Activated gamma-delta T cell treated with Interleukin-2 at 50 U/mL for 16 hours (primary cell): ENCODE results near the gene ATP6V0D1.
"Not testable (repeated sequence)": the region's sequence is repeated elsewhere in the genome, so short reads cannot be mapped to it uniquely, and the experiment has no call there.

ENCODE experiments used
- DNase-seq: peaks from one replicate; pipeline ENCODE4 v3.0.0-alpha.2; 2020

The ATP6V0D1 gene

DNA sequence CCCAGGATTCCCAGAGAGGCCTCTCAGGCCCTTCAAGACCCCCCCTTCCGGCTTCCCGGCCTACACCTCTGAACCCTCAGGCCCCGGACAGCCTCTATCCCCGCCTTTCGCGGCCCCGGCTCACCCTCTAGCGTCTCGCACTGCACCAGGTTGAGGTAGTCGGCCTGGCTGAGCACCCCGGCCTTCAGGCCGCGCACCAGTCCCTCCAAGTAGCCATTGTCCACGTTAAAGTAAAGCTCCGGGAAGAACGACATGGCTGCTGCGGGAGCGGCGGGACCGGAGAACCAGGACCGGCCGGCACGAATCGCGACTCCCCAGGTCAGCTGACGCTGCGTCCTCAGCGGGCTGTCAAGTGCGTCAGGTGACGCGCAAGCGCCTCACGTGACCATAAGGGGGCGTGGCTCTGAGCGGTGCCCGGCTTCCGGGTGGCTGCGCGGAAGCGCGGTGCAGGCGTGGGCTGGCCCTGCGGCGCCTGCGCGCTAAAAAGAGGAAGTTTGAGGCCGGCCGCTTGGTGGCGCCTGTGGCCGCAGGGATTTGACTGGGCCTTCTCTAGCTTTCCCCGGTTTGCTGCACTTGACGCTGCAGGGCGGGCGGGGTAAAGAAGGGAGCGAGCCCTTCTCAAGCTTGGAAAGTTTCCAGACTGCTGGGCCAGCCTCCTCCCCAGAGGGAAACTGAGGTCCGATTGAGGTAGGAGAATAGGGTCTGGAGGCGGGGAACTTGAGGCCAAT is at the start of gene ATP6V0D1:
Gene ATP6V0D1 (minus strand): TSS at position 325 of the 728 bp plus-strand sequence. CDS start 71 bp downstream, at position 254.
- peak; percentile 99 for DNase-seq

DNA sequence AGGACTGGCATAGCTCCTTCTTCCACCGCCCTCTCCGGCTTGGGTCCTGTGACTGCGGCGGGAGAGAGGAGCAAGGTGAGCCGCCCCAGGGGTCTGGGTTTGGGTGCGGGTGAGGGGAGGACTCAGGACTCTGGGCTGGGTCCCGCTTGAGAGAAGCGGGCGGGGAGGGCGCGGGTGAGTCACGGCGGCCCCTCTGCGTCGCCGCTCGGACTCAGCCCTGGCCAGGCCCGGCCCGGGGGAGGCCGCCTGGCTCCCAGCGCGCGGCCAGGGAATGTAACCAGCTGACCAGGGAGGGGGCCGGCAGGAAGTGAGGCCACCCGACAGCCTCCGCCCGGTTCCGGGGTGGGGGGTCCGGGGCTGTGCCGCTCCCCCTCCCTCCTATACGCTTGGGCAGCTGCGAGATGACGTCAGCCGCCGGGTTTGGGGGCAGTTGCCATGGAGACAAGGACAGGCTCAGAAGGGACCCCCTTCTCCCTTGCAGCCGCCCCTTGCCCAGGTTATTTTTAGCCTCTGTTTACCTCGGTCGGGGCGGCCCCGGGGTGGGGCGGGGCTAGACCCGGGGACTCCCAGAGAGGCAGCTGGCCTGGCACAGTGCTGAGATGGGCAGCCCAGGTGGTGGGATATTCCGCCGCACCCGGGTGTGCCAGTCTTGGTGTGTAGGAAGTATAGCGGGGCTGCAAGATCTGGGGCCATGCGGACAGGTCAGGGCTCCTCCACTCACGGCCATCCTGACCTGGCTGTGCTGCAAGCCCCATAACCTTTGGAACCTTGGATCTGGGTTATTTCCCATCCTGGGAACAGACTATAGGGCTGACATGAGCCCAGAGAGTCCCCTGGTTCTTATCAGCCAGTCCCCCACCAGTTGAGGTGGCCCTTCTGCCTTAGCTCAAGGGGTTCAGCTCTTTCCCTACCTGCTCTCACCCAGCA is 49.3 kb upstream of the ATP6V0D1 start:
- DNase-seq = no peak

DNA sequence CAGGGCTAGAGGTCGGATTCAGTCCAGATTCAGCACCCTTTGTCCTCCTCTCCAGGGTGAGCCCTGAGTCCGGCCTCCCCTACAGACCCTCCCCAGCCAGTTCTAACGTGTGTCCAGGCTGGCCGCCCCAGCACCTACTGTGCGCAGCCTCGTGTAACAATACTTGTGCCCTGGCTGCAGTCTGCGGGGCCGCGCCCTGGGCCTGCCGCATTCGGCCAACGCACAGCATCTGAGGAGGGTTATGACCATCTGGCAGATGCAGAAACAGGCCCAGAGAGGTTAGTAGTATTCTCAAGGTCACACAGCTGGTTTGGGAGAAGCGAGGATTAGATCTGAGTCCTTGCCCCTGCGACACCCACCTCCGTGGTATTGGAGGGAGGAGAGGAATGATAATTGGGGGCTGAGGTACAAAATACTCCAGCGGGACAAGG is 48.6 kb upstream of the ATP6V0D1 start:
- DNase-seq = no peak

DNA sequence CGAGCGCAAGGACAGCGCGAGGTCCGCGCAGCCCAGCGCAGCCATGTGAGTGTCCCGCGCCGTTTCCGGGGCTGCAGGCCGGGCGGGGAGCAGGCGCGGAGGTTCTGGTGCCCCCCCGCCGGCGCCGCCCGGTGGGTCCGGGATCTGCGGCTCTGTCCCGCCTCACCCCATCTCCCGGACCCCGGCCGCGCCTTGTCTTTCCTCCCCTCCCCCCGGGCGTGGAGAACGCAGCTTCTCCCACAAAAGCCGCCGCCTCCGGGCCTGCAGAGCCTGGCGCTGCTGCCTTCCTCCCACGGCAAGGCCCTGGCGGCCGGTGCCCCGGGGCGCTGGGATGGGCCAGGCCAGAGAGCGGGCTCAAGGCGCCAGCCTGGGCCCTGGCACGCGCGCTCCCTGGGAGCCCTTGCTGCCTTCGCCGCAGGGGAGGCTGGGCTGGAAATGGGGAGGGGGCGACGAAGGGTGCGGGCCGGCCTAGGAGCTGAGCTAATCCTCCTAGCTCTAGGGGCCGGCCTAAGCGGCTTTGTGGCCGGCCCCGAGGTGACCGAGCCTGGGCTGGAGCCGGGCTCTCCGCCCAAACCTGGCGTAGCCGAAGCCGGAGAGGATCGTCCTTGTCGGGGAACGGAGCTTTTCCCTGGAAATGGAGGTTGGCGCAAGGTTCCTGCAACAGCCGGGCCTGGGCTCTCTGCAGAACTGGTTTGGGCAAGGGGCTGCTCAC is 48.1 kb upstream of the ATP6V0D1 start:
- DNase-seq = no peak

DNA sequence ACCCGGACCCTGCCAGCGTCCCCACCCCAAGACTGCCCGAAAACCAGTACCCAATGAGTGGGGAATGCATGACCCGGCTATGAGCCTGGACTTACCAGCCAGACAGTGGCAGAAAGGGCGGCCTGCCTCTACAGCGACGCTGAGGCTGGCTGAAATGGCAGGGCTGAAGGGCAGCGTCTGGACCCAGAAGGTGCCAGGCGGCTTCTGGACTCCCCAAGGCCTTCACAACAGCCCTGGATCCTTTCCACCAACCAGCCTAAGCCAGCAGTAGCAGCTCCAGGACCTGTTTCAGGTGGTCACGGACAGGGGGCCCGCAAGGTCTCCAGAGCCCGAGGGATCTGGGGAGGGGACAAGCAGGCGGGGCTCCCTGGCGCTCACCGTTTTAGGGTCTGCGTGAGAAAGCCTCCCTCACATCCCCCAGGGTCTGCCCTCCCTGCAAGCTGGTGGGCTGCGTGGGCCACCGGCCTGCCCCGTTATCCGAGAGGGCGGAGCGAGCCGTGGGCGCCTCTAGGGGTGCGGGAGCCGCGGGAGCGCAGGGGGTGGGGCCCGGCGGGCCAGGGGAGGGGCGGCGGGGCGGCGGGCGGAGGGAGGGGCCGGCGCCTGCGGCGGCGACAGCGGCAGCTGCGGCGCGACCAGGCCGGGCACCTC is 47.4 kb upstream of the ATP6V0D1 start, which contains the start of gene RIPOR1:
Gene RIPOR1 (plus strand): TSS at position 608 of the 648 bp plus-strand sequence. CDS start 9,618 bp downstream, outside the sequence.
- DNase-seq = no peak

DNA sequence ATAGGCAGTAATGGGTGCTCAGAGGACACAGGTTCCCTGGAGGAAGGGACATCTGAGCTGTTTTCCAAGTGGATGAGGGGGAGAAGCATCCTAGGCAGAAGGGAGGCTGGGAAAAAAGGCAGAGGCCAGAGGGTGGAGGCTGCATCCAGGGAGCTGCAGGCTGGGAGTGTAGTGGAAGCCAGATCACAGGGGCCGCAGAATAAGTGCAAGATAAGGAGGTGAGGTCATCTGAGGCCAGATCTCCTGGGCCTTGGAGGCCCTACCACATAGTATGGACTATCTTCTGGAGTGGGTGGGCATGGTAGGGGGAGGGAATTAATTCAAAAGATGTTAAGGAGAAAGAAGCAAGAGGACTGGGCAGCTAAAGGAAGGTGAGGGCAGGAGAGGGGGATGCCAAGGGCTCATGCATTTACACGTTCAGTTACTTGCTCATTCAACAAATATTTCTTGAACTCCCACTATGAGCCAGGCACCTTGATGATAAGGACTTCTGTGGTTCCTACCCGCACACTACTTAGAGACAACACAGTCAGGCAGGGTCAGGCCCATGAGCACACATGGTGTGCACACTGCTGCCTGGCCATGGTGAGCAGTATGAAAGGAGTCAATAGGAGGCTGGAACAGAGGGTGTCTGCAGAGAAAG is 45.3 kb upstream of the ATP6V0D1 start:
- DNase-seq = no peak

DNA sequence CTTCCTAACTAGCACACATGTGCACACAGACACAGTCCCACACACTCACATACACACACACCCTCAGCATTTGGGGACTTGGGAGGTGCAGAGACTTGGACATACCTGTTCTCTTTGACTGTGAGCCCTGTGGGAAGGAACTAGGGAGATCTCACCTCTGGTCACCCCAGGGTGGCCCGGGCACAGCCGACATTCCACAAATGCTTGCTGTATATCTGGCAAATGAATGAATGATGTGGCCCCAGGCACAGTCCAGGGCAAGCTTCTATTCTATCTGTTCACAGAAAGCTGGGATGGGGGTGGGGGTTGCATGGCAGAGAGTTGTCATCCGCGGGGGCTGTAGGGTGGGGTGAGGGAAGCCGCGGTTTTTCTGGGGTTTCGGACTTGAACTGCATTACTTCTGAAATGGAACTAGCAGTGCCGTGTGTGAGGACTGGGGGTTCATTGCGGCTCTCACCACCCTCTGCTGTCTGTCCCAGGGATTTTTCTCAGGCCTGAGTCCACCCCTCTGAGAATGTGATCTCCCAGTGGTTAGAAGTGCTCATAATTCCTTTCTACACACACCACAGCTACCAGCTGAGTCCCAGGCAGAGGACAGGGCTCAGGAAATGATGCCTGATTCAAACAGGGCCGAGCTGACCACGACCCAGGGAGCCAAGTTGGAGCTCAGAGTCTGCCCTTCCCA is 44.4 kb upstream of the ATP6V0D1 start:
- no peak for DNase-seq

DNA sequence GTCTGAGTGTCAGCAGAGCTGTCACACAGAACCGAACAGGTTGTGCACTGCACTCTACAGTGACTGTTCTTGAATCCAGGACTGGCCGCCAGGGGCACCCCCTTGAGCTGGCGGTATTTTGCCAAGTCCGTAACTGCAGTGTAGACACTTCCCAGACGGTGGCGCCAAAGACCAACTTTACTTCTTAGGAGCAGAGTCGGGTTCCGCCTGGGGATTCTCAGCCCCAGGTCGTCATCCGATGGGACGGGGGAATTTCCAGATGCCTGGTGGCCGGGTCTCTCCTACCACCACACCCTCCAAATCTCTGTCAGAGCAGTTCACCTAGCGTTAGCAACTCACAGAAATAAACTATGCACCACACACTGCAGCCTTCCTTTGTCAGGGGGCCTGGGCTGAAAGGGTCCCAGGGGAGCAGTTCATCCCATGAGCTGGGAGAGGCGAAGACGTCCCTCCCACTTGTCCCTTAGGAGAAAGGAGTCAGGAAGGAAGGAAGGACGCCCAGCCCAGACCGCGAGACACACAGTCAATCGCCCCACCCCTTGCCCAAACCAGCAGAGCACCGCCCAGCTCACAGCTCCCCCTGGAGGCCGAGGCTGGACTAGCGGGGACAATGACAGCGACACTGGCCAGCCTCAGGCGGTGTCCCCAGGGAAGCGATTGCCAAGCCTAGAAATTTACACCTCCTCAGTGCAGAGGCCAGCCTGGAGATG is 40.3 kb upstream of the ATP6V0D1 start:
- peak; percentile 98 for DNase-seq

DNA sequence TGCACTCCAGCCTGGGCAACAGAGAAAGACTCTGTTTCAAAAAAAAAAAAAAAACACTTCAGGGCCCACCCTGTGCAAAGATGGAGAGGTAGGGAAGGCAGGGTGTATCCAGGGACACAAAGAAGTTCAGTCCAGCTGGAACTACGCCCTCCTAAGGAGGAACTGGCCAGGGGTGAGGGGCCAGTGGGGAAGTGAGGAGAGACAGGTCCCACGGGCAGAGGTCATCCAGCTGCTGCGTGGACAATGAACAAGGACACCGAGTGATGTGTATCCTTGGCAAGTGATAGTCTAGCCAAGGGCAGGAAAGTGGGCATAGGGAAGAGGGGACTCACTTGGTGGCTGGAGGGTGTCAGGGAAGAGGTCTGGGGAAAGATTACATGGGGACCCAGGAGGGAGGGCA is 38.3 kb upstream of the ATP6V0D1 start:
- DNase-seq = no peak

DNA sequence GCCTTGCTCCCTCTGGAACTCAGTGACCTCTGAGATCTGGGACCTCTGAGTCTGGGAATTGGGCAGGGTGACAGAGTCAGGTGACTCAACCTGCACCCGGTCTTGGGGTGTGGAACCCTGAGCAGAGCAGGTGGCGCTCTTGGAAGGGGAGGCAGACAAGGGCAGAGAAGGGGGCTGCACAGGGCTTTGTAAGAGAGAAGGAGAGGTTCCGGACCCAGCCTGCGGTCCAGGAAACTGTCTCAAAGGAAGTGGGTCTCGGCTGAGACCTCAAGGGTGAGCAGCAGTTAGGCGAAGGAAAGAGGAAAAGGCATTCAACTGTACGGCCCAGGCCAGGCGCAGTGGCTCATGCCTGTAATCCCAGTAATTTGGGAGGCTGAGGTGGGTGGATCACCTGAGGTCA is 37.7 kb upstream of the ATP6V0D1 start:
- DNase-seq = no peak

DNA sequence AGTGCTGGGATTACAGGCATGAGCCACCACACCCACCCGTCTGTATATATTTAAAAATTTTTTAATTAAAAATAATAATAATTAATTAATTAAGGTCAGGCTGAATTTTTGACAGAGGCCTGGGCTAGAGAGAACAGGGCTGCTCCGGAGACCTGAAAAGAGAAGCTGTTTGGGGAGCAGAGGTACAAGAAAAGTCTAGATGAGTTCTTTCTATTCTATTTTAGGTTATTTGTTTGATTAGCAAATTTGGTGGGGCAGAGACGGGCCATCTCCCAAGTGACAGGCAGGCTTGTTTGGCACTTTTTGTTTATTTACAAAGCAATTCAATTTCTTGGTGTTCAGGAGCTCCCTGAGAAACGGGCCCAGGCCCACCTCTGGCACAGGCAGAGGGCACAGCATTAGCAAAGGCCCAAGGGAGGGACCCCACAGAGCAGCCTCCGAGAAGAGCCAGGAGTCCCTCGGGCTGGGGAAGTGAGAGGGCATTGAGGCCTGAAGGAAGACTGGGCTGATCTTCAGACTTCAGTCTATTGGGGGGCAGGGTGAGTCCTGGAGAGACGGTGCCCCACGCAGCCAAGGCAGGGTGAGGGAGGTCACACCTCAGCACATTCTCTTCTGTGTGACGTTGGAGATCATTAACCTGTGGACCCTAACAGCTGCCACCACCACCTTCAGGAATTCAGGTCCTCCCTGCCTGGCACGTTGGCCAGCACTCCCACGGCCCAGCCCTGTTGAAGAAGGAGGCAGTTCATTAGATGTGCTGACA is 36.9 kb upstream of the ATP6V0D1 start:
- no peak for DNase-seq

DNA sequence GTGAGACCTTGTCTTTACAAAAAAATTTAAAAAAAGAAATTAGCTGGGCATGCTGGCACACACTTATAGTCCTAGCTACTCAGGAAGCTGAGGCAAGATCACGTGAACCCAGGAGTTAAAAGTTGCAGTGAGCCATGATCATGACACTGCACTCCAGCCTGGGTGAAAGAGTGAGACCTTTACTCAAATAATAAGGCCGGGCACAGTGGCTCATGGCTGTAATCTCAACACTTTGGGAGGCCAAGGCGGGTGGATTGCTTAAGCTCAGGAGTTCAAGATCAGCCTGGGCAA is 36.1 kb upstream of the ATP6V0D1 start:
- DNase-seq = no peak

DNA sequence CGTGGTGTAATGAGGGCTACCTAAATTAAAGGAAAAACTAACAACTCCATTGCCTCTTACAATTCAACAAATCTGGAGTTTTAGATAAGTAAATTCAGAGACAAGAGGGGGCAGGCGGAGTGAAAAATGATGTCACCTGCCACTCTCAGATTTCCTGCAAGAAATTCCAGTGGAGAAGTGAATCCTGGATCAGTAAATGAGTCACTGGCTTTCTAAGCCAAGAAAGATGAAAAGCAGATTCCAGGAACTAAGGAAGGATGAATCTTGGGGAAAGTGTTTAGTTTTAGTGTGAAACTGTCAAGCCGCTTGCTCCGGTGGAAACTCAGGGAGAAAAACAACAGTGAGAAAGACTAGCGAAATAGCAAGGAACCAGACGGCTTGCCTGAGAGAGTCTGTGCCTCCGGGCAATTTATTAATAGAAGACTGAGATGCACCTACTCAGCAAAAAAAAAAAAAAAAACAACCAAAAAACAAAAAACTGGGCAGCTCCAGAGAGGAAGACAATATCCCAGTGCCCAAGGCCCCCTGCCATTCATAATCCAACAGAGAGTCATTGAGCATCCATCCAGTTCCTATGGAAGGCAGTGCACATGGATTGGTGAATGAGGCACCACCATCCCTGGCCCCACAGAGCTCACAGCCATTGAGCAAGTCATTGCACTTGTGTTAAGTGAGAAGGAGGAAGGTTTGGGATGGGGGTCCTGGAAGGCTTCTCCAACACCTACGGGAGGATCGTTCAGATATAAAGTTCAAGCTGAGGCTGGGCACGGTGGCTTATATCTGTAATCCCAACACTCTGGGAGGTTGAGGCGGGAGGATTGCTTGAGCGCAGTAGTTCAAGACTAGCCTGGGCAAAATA is 35.6 kb upstream of the ATP6V0D1 start:
- DNase-seq = no peak

DNA sequence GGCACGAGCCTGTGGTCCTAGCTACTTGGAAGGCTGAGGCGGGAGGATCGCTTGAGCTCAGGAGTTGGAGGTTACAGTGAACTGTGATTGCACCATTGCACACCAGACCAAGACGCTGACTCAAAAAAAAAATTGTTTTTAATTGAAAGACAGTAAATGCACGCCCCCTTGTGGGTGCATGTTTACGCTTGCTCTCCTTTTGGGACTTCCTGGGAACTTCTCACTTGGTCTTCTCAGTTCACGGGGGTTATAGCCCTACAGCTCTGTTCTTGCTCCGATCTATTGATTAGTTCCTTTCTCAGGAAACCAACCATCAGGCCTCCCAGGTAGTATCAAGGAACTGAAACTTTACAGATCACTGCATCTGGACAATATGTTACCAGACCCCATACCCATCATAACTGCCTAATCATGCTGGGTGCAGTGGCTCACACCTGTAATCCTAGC is 33.4 kb upstream of the ATP6V0D1 start:
- DNase-seq = peak; percentile 82

DNA sequence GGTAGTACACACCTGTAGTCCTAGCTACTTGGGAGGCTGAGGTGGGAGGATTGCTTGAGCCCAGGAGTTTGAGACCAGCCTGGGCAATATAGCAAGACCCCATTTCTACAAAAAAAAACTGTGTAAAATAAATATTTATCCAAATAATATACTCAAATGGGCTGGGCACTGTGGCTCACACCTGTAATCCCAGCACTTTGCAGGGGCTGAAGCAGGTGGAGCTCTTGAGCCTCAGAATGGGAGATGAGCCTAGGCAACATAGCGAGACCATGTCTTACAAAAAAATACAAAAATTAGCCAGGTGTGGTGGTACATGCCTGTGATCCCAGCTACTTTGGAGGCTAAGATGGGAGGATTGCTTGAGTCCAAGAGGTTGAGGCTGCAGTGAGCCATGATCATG is 32.9 kb upstream of the ATP6V0D1 start:
- not testable (repeated sequence) for DNase-seq

DNA sequence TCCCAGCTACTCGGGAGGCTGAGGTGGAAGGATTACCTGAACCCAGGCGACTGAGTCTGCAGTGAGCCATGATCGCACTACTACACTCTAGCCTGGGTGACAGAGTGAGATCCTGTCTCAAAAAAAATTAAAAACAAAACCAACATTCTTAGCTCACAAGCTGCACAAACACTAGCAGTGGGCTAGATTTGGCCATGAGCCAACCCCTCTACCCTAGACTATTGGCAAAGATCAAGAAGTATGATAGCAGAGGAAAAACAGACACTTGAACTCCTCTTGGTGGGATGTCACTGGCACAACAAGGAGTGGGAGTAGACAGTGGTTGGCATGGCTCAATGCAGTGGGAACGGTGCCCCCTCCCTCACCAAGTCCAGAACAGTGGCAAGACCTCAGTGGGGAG is 28.1 kb upstream of the ATP6V0D1 start:
- no peak for DNase-seq

DNA sequence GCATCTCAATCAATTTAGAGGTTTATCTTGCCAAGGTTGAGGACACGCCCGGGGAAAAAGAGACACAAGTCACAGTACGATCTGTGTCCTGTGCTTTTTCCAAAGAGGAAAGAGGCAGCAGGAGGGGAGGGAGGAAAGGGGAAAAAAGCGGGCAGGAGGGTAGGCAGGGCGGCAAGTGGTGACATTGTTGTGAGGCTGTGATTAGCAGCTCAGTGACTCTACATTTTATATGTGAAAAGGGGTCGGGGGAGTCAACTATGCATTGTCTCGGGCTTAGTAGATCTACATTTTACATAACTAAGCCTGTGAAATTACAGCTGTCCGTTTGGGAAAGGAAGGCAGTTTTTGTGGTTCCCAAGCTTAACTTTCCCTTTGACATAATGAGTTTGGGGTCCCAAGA is 25.5 kb upstream of the ATP6V0D1 start:
- no peak for DNase-seq

DNA sequence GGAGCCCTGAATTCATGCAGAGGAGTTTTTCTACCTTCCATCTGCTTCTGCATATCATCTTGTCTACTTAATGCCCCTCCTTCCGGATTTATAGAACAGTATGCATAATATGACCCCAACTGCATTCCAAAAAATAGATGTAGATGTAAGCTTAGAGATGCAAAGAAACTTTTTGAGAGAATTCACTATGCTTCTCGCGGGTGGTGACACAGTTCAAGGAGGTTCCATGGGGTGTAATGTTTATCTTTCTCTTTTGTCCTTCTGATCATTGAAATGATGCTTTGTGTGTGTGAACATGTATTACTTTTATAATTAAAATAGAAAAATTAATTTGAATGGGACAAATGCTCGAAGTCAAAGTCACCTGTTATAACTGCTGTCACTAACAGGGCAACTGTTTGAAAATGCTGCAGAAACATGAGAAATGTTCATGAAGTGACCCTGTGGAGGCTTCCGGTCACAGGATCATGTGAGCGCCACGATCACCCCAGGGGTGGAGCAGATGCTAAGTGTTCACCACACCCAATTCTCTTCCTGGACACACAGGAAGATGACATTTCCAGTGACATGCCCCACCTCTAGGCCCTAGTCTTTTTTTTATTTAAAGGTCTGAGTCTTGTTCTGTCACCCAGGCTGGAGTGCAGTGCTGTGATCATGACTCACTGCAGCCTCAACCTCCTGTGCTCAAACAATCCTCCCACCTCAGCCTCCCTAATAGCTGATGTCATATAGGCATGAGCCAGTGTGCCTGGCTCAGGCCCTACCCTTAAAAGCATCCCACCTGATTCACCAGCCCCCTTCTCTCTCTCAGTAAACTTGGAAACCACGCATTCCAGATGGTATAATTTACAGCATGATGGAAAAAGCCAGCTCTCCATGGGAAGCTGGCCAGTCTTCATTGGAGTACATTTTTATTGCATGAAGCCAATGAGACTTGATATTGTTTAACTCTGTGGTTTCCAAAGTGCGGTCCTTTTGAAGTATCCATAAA is 23.4 kb upstream of the ATP6V0D1 start:
- peak; percentile 30 for DNase-seq
